Fibroblast of lung (primary cell): Measurements from ENCODE around the gene TMUB1.

Experiments
- EZH2 ChIP-seq: IDR thresholded peaks from 2 replicates; pipeline ENCODE4 v1.5.1; 2012; ENCODE audit warnings: low read length, control low read depth, mild to moderate bottlenecking; ENCODE audit errors: missing control alignments
- TF ChIP-seq, protein P1 (sequence below), 2 donors: IDR thresholded peaks in 1 of 2; conservative IDR thresholded peaks in 1 of 2; 1 replicate in 1 of 2; 2 replicates in 1 of 2; pipeline ENCODE4 v1.5.1; 2011 to 2012; ENCODE audit warnings: low read length in 2 of 2, control low read depth in 1 of 2, inconsistent platforms in 1 of 2, low read depth in 1 of 2, mild to moderate bottlenecking in 1 of 2

GRCh38 chr7:151080067-151080521 is 3.2 kb downstream of the TMUB1 start:
- TF ChIP-seq, protein P1, sequence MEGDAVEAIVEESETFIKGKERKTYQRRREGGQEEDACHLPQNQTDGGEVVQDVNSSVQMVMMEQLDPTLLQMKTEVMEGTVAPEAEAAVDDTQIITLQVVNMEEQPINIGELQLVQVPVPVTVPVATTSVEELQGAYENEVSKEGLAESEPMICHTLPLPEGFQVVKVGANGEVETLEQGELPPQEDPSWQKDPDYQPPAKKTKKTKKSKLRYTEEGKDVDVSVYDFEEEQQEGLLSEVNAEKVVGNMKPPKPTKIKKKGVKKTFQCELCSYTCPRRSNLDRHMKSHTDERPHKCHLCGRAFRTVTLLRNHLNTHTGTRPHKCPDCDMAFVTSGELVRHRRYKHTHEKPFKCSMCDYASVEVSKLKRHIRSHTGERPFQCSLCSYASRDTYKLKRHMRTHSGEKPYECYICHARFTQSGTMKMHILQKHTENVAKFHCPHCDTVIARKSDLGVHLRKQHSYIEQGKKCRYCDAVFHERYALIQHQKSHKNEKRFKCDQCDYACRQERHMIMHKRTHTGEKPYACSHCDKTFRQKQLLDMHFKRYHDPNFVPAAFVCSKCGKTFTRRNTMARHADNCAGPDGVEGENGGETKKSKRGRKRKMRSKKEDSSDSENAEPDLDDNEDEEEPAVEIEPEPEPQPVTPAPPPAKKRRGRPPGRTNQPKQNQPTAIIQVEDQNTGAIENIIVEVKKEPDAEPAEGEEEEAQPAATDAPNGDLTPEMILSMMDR (conservative IDR thresholded peaks at IDR 0.05 in 1 of 2, IDR thresholded peaks at IDR 0.05 in 1 of 2; ENCODE audit: low read depth in 1 of 2, low read length in 2 of 2): no peak
- no peak for TF ChIP-seq EZH2
